Measurements from ENCODE around the gene ERFL. TPM values are rescaled to one million over a fixed set of nuclear protein-coding genes. Genes with fewer than 3 reads are reported as not detected.

The ERFL gene
- total RNA-seq, 1 donor from 2014 or later = not detected

DNA sequence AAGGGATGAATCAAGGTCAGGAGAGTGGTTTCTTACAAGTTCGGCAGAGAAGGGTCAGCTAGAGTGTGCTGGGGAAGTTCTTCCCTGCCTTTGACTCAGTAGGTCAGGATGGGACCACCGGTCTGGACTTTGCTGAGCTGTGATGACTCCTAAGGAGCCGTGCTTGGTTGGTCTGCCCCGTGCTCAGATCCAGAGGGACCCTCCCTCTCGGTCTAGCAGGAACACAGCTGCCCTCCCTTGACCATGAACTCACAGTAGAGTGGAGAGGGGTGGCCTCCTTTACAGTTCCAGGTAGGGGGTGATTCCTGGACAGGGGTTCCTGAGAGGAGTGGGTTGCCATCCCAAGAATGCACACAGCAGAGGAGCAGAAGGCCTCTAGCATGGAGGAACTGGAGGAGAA is 63.9 kb downstream of the ERFL start:
- Histone ChIP-seq H3K27me3 (ENCODE audit: low read depth) (no peaks in the 10 kb centered on the region), H3K36me3 (peaks cover 78% of the 10 kb centered on the region), H3K4me1 (peaks cover 76% of the 10 kb centered on the region), H3K9me3 (replicated peaks) (no peaks in the 10 kb centered on the region), H3K4me3 (no peak overlapping the region), H3K27ac (replicated peaks) (no peak overlapping the region)
- intact Hi-C loops (cut with micrococcal nuclease) = loop anchor here (10.0 kb wide), 1 partner anchor 70 kb away; no protein-coding TSS in a partner anchor
- TF ChIP-seq, protein P1, sequence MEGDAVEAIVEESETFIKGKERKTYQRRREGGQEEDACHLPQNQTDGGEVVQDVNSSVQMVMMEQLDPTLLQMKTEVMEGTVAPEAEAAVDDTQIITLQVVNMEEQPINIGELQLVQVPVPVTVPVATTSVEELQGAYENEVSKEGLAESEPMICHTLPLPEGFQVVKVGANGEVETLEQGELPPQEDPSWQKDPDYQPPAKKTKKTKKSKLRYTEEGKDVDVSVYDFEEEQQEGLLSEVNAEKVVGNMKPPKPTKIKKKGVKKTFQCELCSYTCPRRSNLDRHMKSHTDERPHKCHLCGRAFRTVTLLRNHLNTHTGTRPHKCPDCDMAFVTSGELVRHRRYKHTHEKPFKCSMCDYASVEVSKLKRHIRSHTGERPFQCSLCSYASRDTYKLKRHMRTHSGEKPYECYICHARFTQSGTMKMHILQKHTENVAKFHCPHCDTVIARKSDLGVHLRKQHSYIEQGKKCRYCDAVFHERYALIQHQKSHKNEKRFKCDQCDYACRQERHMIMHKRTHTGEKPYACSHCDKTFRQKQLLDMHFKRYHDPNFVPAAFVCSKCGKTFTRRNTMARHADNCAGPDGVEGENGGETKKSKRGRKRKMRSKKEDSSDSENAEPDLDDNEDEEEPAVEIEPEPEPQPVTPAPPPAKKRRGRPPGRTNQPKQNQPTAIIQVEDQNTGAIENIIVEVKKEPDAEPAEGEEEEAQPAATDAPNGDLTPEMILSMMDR (IDR thresholded peaks at IDR 0.05; ENCODE audit: borderline replicate concordance) = no peak
- no peak for DNase-seq

DNA sequence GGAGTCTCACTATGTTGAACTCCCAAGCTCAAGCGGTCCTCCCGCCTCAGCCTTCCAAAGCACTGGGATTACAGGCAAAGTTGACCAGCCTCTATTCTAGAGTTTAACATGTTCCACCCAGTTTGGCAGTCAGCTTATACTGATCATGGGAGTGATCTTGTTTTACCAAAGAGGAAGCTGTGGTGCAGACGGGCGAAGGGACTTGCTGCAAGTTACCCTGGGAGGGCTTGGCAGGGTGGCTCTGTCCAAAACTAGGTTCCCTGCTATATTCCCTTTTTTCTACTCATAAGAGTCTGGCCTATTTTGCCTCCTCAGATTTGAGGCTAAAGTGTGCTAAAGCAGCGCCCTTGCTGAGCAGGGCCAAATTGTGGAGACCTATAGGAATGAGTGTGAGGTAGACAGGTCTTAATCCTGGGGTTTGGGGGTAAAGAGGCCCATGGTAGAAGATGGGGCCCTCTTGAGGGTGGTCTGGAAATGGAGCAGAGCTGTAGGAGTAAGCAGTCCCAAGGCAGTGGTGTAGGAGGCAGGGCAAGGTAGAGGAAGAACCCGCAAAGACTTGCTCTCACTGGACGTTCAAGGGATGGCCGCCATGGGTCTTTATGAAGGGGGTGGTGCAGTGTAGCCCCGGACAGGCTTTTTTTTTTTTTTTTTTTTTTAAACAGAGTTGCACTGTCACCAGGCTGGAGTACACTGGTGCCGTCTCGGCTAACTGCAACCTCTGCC is 64.9 kb downstream of the ERFL start:
- Histone ChIP-seq H3K4me3 (no peak overlapping the region), H3K27me3 (ENCODE audit: low read depth) (no peaks in the 10 kb centered on the region), H3K27ac (replicated peaks) (no peak overlapping the region), H3K9me3 (replicated peaks) (no peaks in the 10 kb centered on the region), H3K4me1 (peaks cover 73% of the 10 kb centered on the region), H3K36me3 (peaks cover 70% of the 10 kb centered on the region)
- intact Hi-C loops (cut with micrococcal nuclease) = loop anchor here (10.0 kb wide), 1 partner anchor 71 kb away; no protein-coding TSS in a partner anchor
- TF ChIP-seq, protein P1 (IDR thresholded peaks at IDR 0.05; ENCODE audit: borderline replicate concordance) = no peak
- no peak for DNase-seq

DNA sequence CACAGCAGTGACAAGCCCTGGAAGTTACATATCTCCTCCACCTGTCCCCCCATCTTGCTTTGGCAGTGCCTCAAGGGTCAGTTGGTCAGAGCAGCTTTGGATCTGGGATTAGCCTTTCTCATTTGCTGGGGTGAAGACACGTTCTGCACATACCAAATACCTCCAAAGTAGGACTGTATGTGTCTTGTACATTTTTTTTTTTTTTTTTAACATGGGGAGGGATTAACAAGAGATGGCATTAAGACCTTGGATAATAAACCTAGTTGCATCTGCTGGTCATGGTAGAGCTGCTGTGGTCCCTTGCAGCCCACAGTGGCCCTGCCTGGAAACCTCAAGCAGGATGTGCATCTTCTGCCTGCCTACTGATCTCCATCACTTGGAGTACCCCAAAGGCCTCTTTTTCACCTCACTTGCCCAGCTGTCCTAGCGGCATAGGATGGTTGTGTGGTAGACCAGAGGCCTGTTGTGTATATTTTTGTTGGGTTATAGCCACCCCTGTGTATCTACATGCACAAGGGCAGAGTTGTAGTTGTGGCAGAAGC is 65.7 kb downstream of the ERFL start:
- intact Hi-C loops (cut with micrococcal nuclease) = loop anchor here (10.0 kb wide), 1 partner anchor 72 kb away; no protein-coding TSS in a partner anchor
- Histone ChIP-seq H3K9me3 (replicated peaks) (no peaks in the 10 kb centered on the region), H3K27ac (replicated peaks) (no peak overlapping the region), H3K36me3 (peaks cover 61% of the 10 kb centered on the region), H3K27me3 (ENCODE audit: low read depth) (no peaks in the 10 kb centered on the region), H3K4me3 (no peak overlapping the region), H3K4me1 (peaks cover 65% of the 10 kb centered on the region)
- TF ChIP-seq, protein P1 (IDR thresholded peaks at IDR 0.05; ENCODE audit: borderline replicate concordance) = no peak
- DNase-seq = no peak

DNA sequence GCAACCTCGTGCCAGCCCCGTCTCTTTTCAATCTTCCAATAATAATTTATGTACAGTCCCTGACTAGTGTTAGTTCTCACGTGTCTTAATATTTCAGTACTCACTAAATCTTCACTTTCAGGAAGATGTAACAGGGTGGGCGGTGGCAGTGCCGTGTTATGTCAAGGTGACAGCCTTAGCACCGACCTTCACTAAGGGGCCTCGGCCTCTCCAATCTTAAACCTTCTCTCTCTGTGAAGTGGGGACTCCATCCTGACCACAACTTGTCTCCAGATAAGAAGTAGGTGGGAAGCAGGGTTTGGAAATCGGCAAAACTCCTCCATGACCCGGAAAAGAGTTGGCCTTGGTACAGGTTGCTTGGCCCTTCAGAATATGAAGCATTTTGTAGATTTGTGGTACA is 66.4 kb downstream of the ERFL start:
- no peak for DNase-seq
- intact Hi-C loops (cut with micrococcal nuclease) = loop anchor here (10.0 kb wide), 1 partner anchor 73 kb away; no protein-coding TSS in a partner anchor
- Histone ChIP-seq H3K27me3 (ENCODE audit: low read depth) (no peaks in the 10 kb centered on the region), H3K36me3 (peaks cover 57% of the 10 kb centered on the region), H3K27ac (replicated peaks) (no peak overlapping the region), H3K9me3 (replicated peaks) (no peaks in the 10 kb centered on the region), H3K4me1 (peaks cover 65% of the 10 kb centered on the region), H3K4me3 (peak overlapping the region; percentile 95)
- TF ChIP-seq, protein P1 (IDR thresholded peaks at IDR 0.05; ENCODE audit: borderline replicate concordance) = no peak

DNA sequence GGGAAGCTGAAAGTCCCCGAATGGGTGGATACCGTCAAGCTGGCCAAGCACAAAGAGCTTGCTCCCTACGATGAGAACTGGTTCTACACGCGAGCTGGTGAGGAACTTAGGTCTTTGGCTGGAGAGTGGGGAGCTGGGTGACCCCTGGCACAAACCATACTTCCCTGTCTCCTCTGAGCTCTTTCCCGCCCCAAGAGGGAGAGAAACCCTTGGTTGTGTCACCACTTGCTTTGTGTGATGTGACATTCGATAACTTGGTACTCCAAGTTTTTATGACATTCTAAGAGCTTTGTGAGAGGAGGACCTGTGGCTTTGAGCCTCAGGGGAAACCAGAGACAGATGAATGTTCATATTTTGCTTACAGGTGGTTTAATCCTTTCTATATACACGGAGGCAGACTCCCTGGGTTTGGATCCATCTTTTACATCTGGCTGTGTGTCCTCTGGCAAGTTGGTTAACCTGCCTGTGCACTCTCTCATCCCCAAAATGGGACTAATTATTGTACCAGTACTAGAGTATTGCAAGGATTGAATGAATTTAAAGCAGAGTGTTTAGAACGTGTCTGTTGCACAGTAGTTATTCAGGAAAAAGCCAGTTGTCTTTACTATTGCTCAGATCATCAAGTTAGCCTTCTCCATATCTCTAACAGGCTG is 67.0 kb downstream of the ERFL start:
- no peaks in the 10 kb centered on the region for H3K9me3 ChIP-seq (replicated peaks)
- TF ChIP-seq, protein P1 (IDR thresholded peaks at IDR 0.05; ENCODE audit: borderline replicate concordance) = no peak
- H3K27me3 ChIP-seq (ENCODE audit: low read depth) = peaks cover 2% of the 10 kb centered on the region
- peak overlapping the region; percentile 99 for H3K27ac ChIP-seq (replicated peaks)
- intact Hi-C loops (cut with micrococcal nuclease) = loop anchor here (10.0 kb wide), 1 partner anchor 74 kb away; no protein-coding TSS in a partner anchor
- H3K36me3 ChIP-seq = peaks cover 51% of the 10 kb centered on the region
- H3K4me3 ChIP-seq = peak overlapping the region; percentile 95
- H3K4me1 ChIP-seq = peaks cover 61% of the 10 kb centered on the region
- no peak for DNase-seq
